GM12874 (cell line): ENCODE results near the gene PLA2R1.

Source experiments
- CTCF ChIP-seq: IDR thresholded peaks from 2 replicates; pipeline ENCODE4 v1.5.1; 2011; ENCODE audit warnings: low read depth, mild to moderate bottlenecking, control low read depth, low read length, moderate library complexity; ENCODE audit not compliant: insufficient read depth

PLA2R1 gene

DNA sequence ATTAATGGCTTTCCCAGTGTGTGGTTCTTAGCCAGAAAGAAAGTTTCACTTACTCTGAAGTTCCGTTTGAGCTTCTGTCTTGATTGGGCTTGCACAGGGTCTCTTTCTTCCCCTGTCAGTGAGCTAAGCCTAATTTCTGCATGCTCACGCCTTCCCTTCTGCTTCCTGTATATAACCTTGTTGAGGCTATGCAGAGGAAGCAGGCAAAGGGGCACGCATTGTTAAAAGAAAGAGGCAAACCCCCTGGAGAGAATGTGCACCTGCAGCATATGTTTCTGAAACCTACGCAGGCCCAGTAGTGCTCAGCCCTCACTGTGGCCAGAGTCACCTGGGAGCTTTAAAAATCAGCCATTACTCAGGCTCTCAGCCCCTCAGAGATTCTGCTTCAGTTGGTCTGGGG lies 14.5 kb upstream of the PLA2R1 start:
- no peak for TF ChIP-seq CTCF

GRCh38 chr2:160076241-160076640 lies 13.8 kb upstream of the PLA2R1 start:
- TF ChIP-seq CTCF = no peak

DNA sequence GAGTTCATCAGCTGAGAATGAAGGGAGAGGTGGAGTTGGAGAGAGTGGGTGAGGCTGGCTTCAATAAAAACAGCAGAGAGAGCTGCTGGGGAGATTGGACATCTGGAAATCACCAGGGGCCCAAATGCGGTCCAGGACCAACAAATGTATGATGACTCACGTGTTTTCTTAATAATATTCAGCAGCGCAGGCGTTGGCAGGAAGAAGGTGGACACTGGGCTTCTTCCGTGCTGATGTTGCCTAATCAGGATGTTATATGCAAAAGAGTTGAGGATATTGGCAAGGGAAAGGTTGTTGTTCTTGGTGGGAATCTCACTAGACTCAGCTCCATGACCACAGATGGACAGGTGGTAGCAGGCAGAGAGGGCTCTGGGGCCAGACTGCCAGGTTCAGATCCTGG lies 12.8 kb upstream of the PLA2R1 start:
- no peak for TF ChIP-seq CTCF

- TF ChIP-seq CTCF = no peak
Measured at GRCh38 chr2:160073284-160073888, 11.0 kb upstream of the PLA2R1 start.

DNA sequence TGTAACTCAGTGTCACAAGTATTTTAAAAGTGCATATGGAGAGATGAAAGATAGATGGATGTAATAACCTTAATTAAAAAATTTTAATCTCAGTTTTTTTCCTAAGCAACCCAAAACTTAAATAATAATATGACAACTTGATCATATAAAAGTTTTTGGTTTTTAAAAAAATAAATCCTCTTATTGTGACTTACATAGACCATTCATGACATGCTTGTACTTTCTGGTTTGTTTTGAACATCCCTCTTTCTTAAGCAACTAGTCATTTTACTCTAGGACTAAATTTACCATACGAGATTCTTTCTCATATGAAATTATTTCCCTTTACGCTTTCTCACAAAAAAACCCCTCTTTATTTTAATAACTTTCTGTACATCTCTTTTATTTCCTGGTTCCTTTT lies 6.5 kb upstream of the PLA2R1 start:
- TF ChIP-seq CTCF = no peak

- no peak for TF ChIP-seq CTCF
Measured at GRCh38 chr2:160064916-160065315, 2.5 kb upstream of the PLA2R1 start.

- no peak for TF ChIP-seq CTCF
Measured at GRCh38 chr2:160063879-160064612, 1.6 kb upstream of the PLA2R1 start.
